Measurements from ENCODE around the gene LST1. TPM values are rescaled to one million over a fixed set of nuclear protein-coding genes. Genes with fewer than 3 reads are reported as not detected.

LST1 gene
- total and polyA plus RNA-seq, 2 of the 8 experiments (the other 6 are each of a cell fraction or from before 2014, with no cell fraction given) = not detected

- Histone ChIP-seq H4K5ac (ENCODE audit: insufficient read length, low read depth, low read length) (no peak overlapping the region), H2AK5ac (ENCODE audit: low read depth, low read length) (no peak overlapping the region), H3K4me2 (ENCODE audit: insufficient read depth in 1 of 2, low read depth in 2 of 2, low read length in 2 of 2) (no peak overlapping the region), H3K56ac (replicated peaks; ENCODE audit: insufficient read length, low read depth, low read length) (no peak overlapping the region), H3K27ac (ENCODE audit: low read depth, low read length) (no peak overlapping the region), H3K4ac (replicated peaks; ENCODE audit: insufficient read length, low read depth, low read length) (no peak overlapping the region), H3K23ac (ENCODE audit: insufficient read length) (no peak overlapping the region), H4K91ac (replicated peaks; ENCODE audit: insufficient read length, low read length) (no peak overlapping the region), H2BK12ac (ENCODE audit: low read depth, low read length) (no peak overlapping the region), H2BK15ac (ENCODE audit: low read length) (no peak overlapping the region), H4K8ac (ENCODE audit: extremely low read depth, insufficient read depth, low read length) (no peak overlapping the region), H2BK120ac (replicated peaks; ENCODE audit: low read depth, low read length) (no peak overlapping the region), H3K4me3 (ENCODE audit: extremely low read depth in 1 of 4, insufficient read depth in 2 of 4, low read depth in 3 of 4, low read length in 4 of 4) (no peak overlapping the region), H3K9me3 (ENCODE audit: insufficient read depth in 2 of 2, low read depth in 1 of 2, low read length in 1 of 2) (no peaks in the 10 kb centered on the region), H3K36me3 (ENCODE audit: control insufficient read depth in 2 of 4, insufficient read depth in 4 of 4, low read length in 3 of 4) (peaks cover 82 to 100% (median 97%) of the 10 kb centered on the region in 4 experiments), H3K79me2 (ENCODE audit: control insufficient read depth in 1 of 2, insufficient read depth in 2 of 2, low read length in 2 of 2) (no peaks in the 10 kb centered on the region; a peak in 1 of 4 replicates), H3K27me3 (replicated peaks in 1 of 4; ENCODE audit: control insufficient read depth in 3 of 4, extremely low read depth in 1 of 4, insufficient read depth in 3 of 4, low read length in 3 of 4) (no peaks in the 10 kb centered on the region), H3K9ac (replicated peaks in 1 of 4; ENCODE audit: extremely low read depth in 1 of 4, low read depth in 3 of 4, low read length in 3 of 4) (no peak overlapping the region), H3K23me2 (ENCODE audit: low read depth, low read length) (no peaks in the 10 kb centered on the region), H3K79me1 (ENCODE audit: low read depth, low read length) (peaks cover 13% of the 10 kb centered on the region; the same call in 1 of the 2 replicates), H4K20me1 (replicated peaks in 1 of 2; ENCODE audit: control insufficient read depth in 1 of 2, insufficient read depth in 2 of 2, low read length in 2 of 2) (peaks cover 16 to 20% of the 10 kb centered on the region in 2 experiments), H3K18ac (ENCODE audit: extremely low read depth, low read length) (no peak overlapping the region), H3K14ac (ENCODE audit: insufficient read length) (no peak overlapping the region), H3K4me1 (replicated peaks in 1 of 4; ENCODE audit: control insufficient read depth in 3 of 4, insufficient read depth in 4 of 4, low read length in 3 of 4) (no peaks in the 10 kb centered on the region), H2AFZ (ENCODE audit: low read length) (no peak overlapping the region), H2BK20ac (ENCODE audit: low read length) (no peak overlapping the region), H2BK5ac (ENCODE audit: low read depth, low read length) (no peak overlapping the region)
- DNase-seq (ENCODE audit: low read depth in 1 of 2, low spot score in 2 of 2) = no peak
- FAIRE-seq = no peak
- 93% methylated on average over 18 of the region's 32 CpGs; no CpG with 5 or more reads in 1 of the 2 experiments for WGBS, 2 experiments (ENCODE audit: extremely low coverage in 1 of 2, insufficient coverage in 1 of 2, insufficient read length in 1 of 2, insufficient replicate concordance in 2 of 2, low coverage in 1 of 2, low lambda C conversion rate in 2 of 2, missing lambda C conversion rate in 1 of 2)
- ChIA-PET CTCF (ENCODE audit: partially characterized antibody) (no interaction called here), POLR2A (ENCODE audit: partially characterized antibody) (interaction anchor here (0.8 to 34.9 kb wide), 4 partner anchors 6 to 29 kb away, joined by 3 to 883 read pairs (median 648); partner anchors contain the start of genes AIF1, APOM, BAG6 and C6orf47)
- TF ChIP-seq RBBP5 (IDR thresholded peaks at IDR 0.05; ENCODE audit: borderline replicate concordance, low read depth, low read length) (no peak), POLR2A (IDR thresholded peaks at IDR 0.05; ENCODE audit: control extremely low read depth in 1 of 2, low read depth in 2 of 2, low read length in 2 of 2) (peak in 1 of 2 experiments; percentile 5; a peak in 1 of 3 replicates), HDAC2 (IDR thresholded peaks at IDR 0.05; ENCODE audit: borderline replicate concordance in 1 of 2, low read depth in 2 of 2, low read length in 2 of 2) (no peak), CTBP2 (IDR thresholded peaks at IDR 0.05; ENCODE audit: borderline replicate concordance, insufficient read depth, insufficient read length, low read length) (no peak)
These were observed 45.7 kb downstream of the LST1 start for GRCh38 chr6:31631681-31632278.
